Coronary artery (tissue), 2 donors: Measurements from ENCODE around the gene PDE2A.

Source experiments
- DNase-seq: peaks from one replicate; pipeline ENCODE4 v3.0.0-alpha.2; 2017; ENCODE audit warnings: low spot score
- H3K27ac ChIP-seq, 2 donors: fragments of 200-600 bp; sonication (generic); one replicate each; pipeline ENCODE4 v1.5.1; 2016 to 2019
- H3K4me3 ChIP-seq: fragments of 200-600 bp; sonication (generic); 2 replicates; pipeline ENCODE4 v1.5.1; 2016; ENCODE audit warnings: mild to moderate bottlenecking, moderate library complexity
- TF ChIP-seq, protein P1 (sequence below): fragments of 200-600 bp; sonication (generic); IDR thresholded peaks from one replicate; pipeline ENCODE4 v1.5.1; 2019; ENCODE audit warnings: antibody characterized with exemption

PDE2A gene

DNA sequence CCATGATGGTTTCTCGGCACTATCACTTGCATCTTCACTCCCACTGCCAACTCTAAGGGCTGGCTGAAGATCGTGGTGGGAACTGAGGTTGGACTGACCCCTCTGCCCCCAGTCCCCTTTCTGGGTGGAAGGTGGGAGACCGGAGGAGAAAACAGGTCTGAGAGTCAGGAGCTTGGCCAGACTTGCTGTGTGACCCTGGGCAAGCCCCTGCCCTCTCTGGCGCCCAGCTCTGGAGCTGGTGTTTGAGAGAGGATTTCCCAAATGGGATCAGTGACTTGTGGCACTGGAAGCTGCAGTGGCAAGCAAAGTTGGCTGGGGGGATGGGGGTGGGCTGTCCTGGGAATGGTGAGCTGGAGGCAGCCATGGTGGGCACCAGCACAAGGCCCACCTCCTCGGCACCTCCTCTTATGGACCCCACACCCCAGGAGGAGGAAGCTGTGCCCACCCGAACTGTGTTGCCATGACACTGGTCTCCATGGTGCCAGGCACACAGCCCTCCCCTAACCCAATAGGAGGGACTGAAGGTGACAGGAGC is 6.5 kb upstream of the PDE2A start:
- H3K4me3 ChIP-seq = no peak overlapping the region
- TF ChIP-seq, protein P1, sequence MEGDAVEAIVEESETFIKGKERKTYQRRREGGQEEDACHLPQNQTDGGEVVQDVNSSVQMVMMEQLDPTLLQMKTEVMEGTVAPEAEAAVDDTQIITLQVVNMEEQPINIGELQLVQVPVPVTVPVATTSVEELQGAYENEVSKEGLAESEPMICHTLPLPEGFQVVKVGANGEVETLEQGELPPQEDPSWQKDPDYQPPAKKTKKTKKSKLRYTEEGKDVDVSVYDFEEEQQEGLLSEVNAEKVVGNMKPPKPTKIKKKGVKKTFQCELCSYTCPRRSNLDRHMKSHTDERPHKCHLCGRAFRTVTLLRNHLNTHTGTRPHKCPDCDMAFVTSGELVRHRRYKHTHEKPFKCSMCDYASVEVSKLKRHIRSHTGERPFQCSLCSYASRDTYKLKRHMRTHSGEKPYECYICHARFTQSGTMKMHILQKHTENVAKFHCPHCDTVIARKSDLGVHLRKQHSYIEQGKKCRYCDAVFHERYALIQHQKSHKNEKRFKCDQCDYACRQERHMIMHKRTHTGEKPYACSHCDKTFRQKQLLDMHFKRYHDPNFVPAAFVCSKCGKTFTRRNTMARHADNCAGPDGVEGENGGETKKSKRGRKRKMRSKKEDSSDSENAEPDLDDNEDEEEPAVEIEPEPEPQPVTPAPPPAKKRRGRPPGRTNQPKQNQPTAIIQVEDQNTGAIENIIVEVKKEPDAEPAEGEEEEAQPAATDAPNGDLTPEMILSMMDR = no peak
- no peak overlapping the region for H3K27ac ChIP-seq
- DNase-seq = no peak

DNA sequence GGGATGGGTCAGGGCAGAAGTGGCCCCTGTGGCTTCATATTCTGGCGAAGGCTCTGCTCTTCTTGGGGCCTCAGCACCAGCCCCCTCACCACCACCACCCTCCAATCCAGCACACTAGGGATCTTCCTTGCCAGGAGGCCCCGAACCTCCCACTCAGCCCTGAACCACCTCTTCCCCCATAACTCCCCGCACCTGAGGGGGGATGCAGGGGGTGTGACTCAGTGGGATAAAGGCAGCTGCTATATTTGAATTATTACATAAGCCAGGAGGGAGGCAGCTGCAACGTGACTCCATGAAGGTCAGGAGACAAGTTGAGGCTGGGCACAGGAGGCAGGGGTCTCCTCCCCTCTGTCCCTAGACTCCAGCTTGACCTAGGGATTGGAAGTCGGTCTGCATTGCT is 5.6 kb upstream of the PDE2A start:
- DNase-seq = no peak
- H3K4me3 ChIP-seq = no peak overlapping the region
- TF ChIP-seq, protein P1 = no peak
- H3K27ac ChIP-seq = no peak overlapping the region

DNA sequence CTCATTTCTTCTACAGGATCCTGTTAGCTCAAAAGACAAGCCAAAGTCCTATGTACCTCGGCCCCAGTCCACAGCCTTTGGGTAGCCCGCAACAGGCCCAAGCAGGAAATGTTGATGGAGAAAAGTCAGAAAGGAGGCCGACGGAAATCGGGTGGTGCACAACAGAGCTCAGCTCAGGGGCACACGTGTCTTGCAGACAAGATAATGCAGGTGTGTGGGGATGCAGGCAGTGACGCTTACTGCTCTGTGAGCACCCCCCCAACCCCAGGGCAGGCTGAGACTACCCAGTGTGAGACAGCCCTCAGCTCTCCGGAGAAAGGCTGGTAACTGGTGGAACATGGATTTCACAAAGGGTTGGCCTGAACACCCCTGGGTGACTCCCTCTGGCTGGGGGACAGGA is 4.3 kb upstream of the PDE2A start:
- DNase-seq = no peak
- TF ChIP-seq, protein P1 = no peak

DNA sequence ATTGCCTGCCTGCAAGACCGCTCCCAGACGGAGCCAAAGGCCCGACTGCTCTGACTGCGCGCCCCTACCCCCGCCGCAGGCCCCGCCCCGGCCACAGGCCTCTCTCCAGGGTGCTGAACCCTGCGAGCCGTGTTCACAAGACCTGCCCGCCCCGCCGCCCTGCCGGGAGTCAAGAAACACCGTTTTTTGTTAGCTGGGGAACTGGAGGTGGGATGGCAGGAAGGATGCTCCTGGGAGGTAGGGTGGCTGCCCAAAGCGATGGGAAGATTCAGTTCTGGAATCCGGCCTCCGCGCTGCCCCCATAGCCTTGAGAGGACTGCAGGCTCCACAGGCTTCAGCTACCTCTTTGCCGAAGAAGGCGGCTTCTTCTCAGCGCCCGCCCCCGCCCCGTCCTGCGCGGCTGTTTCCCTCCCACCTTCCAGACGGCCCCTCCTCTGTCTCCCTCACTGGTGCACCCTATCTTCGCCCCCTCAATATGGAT is 2.7 kb upstream of the PDE2A start:
- DNase-seq = no peak
- Histone ChIP-seq H3K27ac (no peak overlapping the region), H3K4me3 (no peak overlapping the region)
- TF ChIP-seq, protein P1 = no peak

More for the DNA sequence above, 4.3 kb upstream of the PDE2A start:
- Histone ChIP-seq H3K27ac (no peak overlapping the region), H3K4me3 (no peak overlapping the region)

DNA sequence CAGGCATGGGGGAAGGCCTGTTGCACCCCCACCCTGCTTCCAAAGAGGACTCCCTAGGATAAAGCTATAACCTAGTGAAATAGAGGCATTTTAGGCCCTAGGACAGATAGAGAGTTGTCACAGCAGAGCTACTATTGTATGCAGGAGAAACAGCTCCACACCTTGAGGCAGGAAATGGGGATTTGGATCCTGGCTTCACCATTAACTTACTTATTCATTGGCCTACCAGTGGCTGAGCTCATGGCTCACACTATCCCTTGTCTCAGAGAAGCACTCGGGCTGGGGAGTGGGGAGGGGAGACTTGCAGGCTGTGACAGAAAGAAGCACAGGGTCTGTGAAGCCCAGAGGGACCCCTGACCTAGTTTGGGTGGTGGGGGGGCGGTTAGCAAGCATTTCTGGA is 999 bp upstream of the PDE2A start:
- Histone ChIP-seq H3K27ac (no peak overlapping the region), H3K4me3 (no peak overlapping the region)
- no peak for DNase-seq
- TF ChIP-seq, protein P1 = no peak

DNA sequence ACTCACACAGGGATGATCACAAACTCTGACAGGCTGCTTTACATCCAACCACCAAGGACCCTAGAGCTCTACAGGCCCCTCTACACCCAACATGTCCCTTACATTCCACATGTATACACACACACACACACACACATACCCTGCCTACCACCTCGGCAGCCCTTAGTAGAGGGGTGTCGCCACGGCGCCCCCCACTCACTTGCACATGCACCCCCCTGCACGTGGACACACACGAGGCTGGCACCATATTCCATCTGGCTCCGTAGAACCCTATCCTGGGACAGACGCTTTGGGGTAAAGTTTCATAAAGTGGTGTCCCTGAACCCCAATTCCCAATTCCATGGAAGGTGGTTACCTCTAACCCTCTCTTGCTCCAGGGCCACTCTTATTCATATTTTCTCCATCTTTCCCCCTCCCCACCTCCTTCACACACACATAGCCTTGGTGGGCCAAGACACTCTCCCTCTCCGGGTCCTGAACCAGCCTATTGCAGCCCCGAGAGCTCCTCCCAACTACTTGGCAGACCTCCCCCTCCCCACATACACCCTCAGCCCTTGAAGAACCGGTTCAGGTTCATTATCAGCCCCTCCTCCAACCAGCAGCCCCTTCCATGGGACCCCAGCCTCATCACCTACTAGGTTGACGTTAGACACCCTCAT is 809 bp downstream of the PDE2A start:
- TF ChIP-seq, protein P1 = no peak
- H3K27ac ChIP-seq = no peak overlapping the region
- DNase-seq = no peak
- H3K4me3 ChIP-seq = no peak overlapping the region

DNA sequence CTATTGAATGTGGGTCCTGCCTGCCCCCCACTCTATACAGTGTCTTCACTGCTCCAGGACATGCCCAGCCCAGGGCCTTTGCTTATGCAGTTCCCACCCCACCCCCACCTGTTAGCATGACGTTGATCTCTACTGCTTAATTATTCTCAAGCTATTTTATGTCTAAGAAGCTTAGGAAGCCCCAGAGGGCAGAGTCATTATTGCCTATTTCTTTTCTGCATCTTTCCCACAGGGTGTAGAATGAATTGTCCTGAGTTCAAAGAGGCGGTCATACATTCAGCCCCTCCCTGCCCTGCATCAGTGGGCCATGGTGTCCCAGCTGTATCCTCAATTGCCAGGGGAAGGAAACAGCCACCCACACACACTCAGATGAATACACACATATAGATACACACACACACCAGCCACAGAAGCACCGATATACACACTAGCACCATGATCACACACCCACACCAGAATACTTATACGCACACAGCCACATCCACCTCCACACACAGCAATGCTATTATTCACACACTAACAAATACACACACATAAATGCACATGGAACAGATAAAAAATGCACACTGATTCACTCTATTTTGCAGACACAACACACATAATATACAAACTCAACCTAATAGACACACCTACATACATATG is 1.5 kb downstream of the PDE2A start:
- DNase-seq = no peak
- H3K27ac ChIP-seq = no peak overlapping the region
- no peak overlapping the region for H3K4me3 ChIP-seq
- TF ChIP-seq, protein P1 = no peak
